ENCODE results near the gene PELI3. TPM values are rescaled to one million over a fixed set of nuclear protein-coding genes. Genes with fewer than 3 reads are reported as not detected.
"Not testable (repeated sequence)": the region's sequence is repeated elsewhere in the genome, so short reads cannot be mapped to it uniquely, and the experiment has no call there.

Gene PELI3
- total RNA-seq, 1 donor from 2014 or later: 2.7 TPM

DNA sequence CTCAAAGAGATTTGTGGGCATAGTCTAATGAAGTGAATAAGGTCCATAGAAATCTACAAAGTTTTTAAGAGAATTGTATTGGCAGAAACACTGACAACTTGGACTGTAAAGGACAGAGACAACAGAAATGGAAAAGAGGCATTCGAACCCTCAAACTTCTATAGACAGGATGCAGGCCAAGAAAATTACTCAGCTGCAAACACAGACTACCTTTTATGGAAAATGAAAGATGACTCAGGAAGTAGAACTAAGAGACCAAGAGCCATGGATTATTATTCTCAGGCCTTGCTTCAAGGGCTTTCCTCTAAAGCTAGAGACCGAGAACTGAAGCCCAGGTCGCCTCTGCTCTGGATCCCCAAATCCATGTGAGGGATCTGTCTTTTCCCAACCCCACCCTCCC is 3.8 kb upstream of the PELI3 start:
- Mint-ChIP-seq H3K27me3 (ENCODE audit: insufficient read depth, low read depth) (peaks cover 7% of the 10 kb centered on the region), H3K4me3 (no peak overlapping the region), H3K9me3 (peaks cover 15% of the 10 kb centered on the region), H3K27ac (no peak overlapping the region), H3K4me1 (peaks cover 17% of the 10 kb centered on the region), H3K36me3 (no peaks in the 10 kb centered on the region)
- no peak overlapping the region for H3K9ac ChIP-seq
- peaks cover 7% of the 10 kb centered on the region for H3K4me1 ChIP-seq
- peaks cover 4% of the 10 kb centered on the region for H3K27me3 ChIP-seq
- no peak for TF ChIP-seq EZH2 (IDR thresholded peaks at IDR 0.05)
- TF ChIP-seq, protein P1, sequence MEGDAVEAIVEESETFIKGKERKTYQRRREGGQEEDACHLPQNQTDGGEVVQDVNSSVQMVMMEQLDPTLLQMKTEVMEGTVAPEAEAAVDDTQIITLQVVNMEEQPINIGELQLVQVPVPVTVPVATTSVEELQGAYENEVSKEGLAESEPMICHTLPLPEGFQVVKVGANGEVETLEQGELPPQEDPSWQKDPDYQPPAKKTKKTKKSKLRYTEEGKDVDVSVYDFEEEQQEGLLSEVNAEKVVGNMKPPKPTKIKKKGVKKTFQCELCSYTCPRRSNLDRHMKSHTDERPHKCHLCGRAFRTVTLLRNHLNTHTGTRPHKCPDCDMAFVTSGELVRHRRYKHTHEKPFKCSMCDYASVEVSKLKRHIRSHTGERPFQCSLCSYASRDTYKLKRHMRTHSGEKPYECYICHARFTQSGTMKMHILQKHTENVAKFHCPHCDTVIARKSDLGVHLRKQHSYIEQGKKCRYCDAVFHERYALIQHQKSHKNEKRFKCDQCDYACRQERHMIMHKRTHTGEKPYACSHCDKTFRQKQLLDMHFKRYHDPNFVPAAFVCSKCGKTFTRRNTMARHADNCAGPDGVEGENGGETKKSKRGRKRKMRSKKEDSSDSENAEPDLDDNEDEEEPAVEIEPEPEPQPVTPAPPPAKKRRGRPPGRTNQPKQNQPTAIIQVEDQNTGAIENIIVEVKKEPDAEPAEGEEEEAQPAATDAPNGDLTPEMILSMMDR (IDR thresholded peaks at IDR 0.05): no peak
- no peak for TF ChIP-seq EZH2phosphoT487 (IDR thresholded peaks at IDR 0.05)
- H3K27ac ChIP-seq: no peak overlapping the region
- H3K9me3 ChIP-seq (ENCODE audit: low read depth): no peaks in the 10 kb centered on the region
- no peak for DNase-seq (ENCODE audit: low spot score)
- no peak overlapping the region for H3K4me2 ChIP-seq
- no peaks in the 10 kb centered on the region for H3K36me3 ChIP-seq
- H3K79me2 ChIP-seq (ENCODE audit: low read depth): no peaks in the 10 kb centered on the region
- no peak overlapping the region for H3K4me3 ChIP-seq
- H3F3A ChIP-seq (ENCODE audit: low read depth): peaks cover 24% of the 10 kb centered on the region
- no peak overlapping the region for H2AFZ ChIP-seq (replicated peaks)
- H4K20me1 ChIP-seq (ENCODE audit: low read depth): peaks cover 7% of the 10 kb centered on the region

DNA sequence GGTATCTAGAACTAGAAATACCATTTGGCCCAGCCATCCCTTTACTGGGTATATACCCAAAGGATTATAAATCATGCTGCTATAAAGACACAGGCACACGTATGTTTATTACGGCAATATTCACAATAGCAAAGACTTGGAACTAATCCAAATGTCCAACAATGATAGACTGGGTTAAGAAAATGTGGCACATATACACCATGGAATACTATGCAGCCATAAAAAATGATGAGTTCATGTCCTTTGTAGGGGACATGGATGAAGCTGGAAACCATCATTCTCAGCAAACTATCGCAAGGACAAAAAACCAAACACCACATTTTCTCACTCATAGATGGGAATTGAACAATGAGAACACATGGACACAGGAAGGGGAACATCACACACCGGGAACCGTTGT is 2.6 kb upstream of the PELI3 start:
- not testable (repeated sequence) for H2AFZ ChIP-seq (replicated peaks); H3K79me2 ChIP-seq (ENCODE audit: low read depth); DNase-seq (ENCODE audit: low spot score); H3K4me1 ChIP-seq; H3K27me3 ChIP-seq; H3K4me3 Mint-ChIP-seq; H3K36me3 ChIP-seq; H3K9ac ChIP-seq; H3K9me3 ChIP-seq (ENCODE audit: low read depth); H3K27ac ChIP-seq; H3K27me3 Mint-ChIP-seq (ENCODE audit: insufficient read depth, low read depth); H3K27ac Mint-ChIP-seq; H3K4me2 ChIP-seq; H3K36me3 Mint-ChIP-seq; H3K4me3 ChIP-seq
- Histone ChIP-seq H3F3A (ENCODE audit: low read depth) (peaks cover 26% of the 10 kb centered on the region), H4K20me1 (ENCODE audit: low read depth) (peaks cover 18% of the 10 kb centered on the region)
- Mint-ChIP-seq H3K9me3 (peaks cover 15% of the 10 kb centered on the region), H3K4me1 (peaks cover 29% of the 10 kb centered on the region)

DNA sequence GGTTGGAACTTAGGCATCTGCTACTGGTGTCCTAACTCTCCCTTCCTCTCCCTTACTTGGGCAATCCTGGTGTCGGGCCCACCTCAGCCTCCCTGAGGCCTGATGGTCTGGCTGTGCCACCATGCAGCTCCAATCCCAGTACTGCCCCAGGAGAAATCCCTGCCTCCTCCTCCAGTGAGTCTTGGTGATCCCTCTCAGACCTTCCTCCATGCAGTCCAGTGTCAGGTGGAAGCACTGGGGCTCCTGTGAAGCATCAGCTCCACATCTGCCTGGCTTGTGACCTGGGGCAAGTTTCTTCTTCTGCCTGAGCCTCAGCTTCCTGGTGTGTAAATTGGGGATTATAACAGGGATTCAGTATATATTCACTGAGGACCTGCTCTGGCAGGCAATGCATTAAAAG is 1.8 kb upstream of the PELI3 start:
- Mint-ChIP-seq H3K9me3 (peaks cover 15% of the 10 kb centered on the region), H3K27me3 (ENCODE audit: insufficient read depth, low read depth) (peaks cover 2% of the 10 kb centered on the region), H3K36me3 (no peaks in the 10 kb centered on the region), H3K27ac (no peak overlapping the region), H3K4me1 (peaks cover 36% of the 10 kb centered on the region), H3K4me3 (peak overlapping the region; percentile 87)
- Histone ChIP-seq H3F3A (ENCODE audit: low read depth) (peaks cover 26% of the 10 kb centered on the region), H3K4me2 (no peak overlapping the region), H3K4me1 (peaks cover 9% of the 10 kb centered on the region), H2AFZ (replicated peaks) (no peak overlapping the region), H3K9ac (no peak overlapping the region), H3K4me3 (no peak overlapping the region), H3K79me2 (ENCODE audit: low read depth) (no peaks in the 10 kb centered on the region), H3K27me3 (peaks cover 4% of the 10 kb centered on the region), H3K27ac (no peak overlapping the region), H4K20me1 (ENCODE audit: low read depth) (peaks cover 18% of the 10 kb centered on the region), H3K9me3 (ENCODE audit: low read depth) (no peaks in the 10 kb centered on the region), H3K36me3 (no peaks in the 10 kb centered on the region)
- TF ChIP-seq EZH2 (IDR thresholded peaks at IDR 0.05): no peak
- TF ChIP-seq, protein P1 (IDR thresholded peaks at IDR 0.05): no peak
- TF ChIP-seq EZH2phosphoT487 (IDR thresholded peaks at IDR 0.05): no peak
- DNase-seq (ENCODE audit: low spot score): no peak

DNA sequence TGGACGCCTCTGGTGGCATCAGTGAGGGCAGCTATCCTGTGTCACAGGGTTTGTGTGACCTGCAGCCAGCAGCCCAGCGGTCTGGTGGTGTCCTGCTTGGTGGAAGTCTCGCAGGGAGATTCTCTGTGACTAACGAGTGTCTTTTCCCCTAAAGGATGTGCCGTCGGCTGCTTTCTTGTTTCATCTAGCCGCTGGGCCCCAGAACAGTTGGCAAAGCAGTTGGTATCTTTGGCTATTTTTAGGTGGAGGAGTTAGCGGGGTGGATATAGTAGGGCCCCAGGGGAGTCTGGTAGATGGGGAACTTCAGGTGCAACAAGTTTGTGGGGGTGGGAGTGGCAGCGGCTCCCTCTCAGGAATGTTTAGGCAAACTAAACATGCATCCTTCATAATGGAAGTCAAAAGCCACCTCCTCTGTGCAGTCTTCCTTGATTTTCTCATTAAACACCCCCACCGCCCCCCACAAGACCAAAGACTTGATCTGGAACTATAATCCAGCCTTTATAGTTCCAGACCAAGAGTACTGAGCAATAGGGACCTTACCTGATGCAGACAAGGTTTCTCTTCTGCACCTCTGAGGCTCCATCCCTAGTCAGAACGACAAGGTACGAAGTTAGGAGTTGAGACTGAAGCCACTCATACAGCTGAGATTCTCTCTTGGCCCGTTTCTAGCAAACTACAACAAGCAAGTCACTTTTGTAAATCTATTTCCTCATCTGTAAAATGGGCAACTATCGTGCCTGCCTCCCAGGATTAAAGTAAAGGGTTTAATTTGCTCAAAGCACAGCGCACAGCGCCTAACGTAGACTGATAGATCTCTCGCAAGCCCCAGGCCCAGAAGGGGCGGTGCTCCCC is 1.1 kb upstream of the PELI3 start:
- peaks cover 40% of the 10 kb centered on the region for H3K4me1 Mint-ChIP-seq
- Histone ChIP-seq H3K9ac (no peak overlapping the region), H3K4me3 (peak overlapping the region; percentile 66), H2AFZ (replicated peaks) (no peak overlapping the region), H3K79me2 (ENCODE audit: low read depth) (no peaks in the 10 kb centered on the region), H3K27ac (no peak overlapping the region), H3K4me1 (peaks cover 9% of the 10 kb centered on the region), H3K4me2 (peak overlapping the region; percentile 78), H3K27me3 (peaks cover 4% of the 10 kb centered on the region), H4K20me1 (ENCODE audit: low read depth) (peaks cover 18% of the 10 kb centered on the region), H3F3A (ENCODE audit: low read depth) (peaks cover 26% of the 10 kb centered on the region), H3K36me3 (no peaks in the 10 kb centered on the region), H3K9me3 (ENCODE audit: low read depth) (no peaks in the 10 kb centered on the region)
- TF ChIP-seq, protein P1 (IDR thresholded peaks at IDR 0.05): no peak
- peaks cover 15% of the 10 kb centered on the region for H3K9me3 Mint-ChIP-seq
- H3K4me3 Mint-ChIP-seq: peak overlapping the region; percentile 87
- no peak overlapping the region for H3K27ac Mint-ChIP-seq
- no peaks in the 10 kb centered on the region for H3K36me3 Mint-ChIP-seq
- H3K27me3 Mint-ChIP-seq (ENCODE audit: insufficient read depth, low read depth): peaks cover 2% of the 10 kb centered on the region
- no peak for DNase-seq (ENCODE audit: low spot score)
